Naive thymus-derived CD8-positive, alpha-beta T cell (primary cell): ENCODE results near the gene TNFAIP2. TPM values are rescaled to one million over a fixed set of nuclear protein-coding genes. Genes with fewer than 3 reads are reported as not detected.

Experiments used
- ATAC-seq, 2 donors: fragments of 150-1000 bp; cut with Tn5 transposase in 1 of 2; sonication (Bioruptor Pico), chemical (Tn5 transposase) in 1 of 2; 1 replicate in 1 of 2; 2 replicates in 1 of 2; pipeline ENCODE4 v1.10.0; 2021; ENCODE audit warnings: mild to moderate bottlenecking in 2 of 2, moderate library complexity in 2 of 2
- POLR2A ChIA-PET: fragments of 350-600 bp; sonication (Branson Sonifier 250); formaldehyde crosslinking; loops from one replicate; lab custom pipeline; 2021; ENCODE audit warnings: antibody characterized with exemption; lab: Charles Lee
- DNase-seq, 10 donors: peaks; one replicate each; pipeline versions ENCODE4 v3.0.0 to v3.0.0-alpha.2; 2020 to 2022
- H3K27ac Mint-ChIP-seq, 10 donors: one replicate each; pipeline ENCODE4 v1.8.0; 2020 to 2022; ENCODE audit warnings: mild to moderate bottlenecking in 10 of 10, mixed read lengths in 10 of 10, moderate library complexity in 4 of 10, inconsistent platforms in 1 of 10
- H3K27me3 Mint-ChIP-seq, 5 donors: one replicate each; pipeline ENCODE4 v1.8.0; 2021 to 2022; ENCODE audit warnings: mixed read lengths in 5 of 5
- H3K36me3 Mint-ChIP-seq, 3 donors: one replicate each; pipeline ENCODE4 v1.8.0; 2020 to 2022; ENCODE audit warnings: mixed read lengths in 3 of 3, mild to moderate bottlenecking in 2 of 3, inconsistent platforms in 1 of 3
- H3K4me1 Mint-ChIP-seq, 4 donors: one replicate each; pipeline ENCODE4 v1.8.0; 2021 to 2022; ENCODE audit warnings: mixed read lengths in 4 of 4
- H3K4me3 Mint-ChIP-seq, 10 donors: one replicate each; pipeline ENCODE4 v1.8.0; 2020 to 2022; ENCODE audit warnings: mild to moderate bottlenecking in 10 of 10, mixed read lengths in 10 of 10, moderate library complexity in 6 of 10, inconsistent platforms in 1 of 10
- H3K9me3 Mint-ChIP-seq, 9 donors: one replicate each; pipeline ENCODE4 v1.8.0; 2020 to 2022; ENCODE audit warnings: mixed read lengths in 9 of 9, mild to moderate bottlenecking in 3 of 9, inconsistent platforms in 1 of 9, moderate library complexity in 1 of 9
- polyA plus RNA-seq, 3 donors: library from polyadenylated mRNA; unstranded; fragments of 300-500 nt; fragmentation: Illumina TruSeq; gene quantifications; one replicate each; pipeline ENCODE4 v1.2.3, GENCODE V29; 2021
- total RNA-seq, 8 experiments: library from RNA in 2 of 8; stranded (reverse) in 2 of 8; gene quantifications; one replicate each; pipeline ENCODE4 v1.2.3 and lab custom pipeline; 2021 to 2026

The TNFAIP2 gene
- total and polyA plus RNA-seq, 5 experiments from 2014 or later = 0.55 to 1.0 TPM; not detected in 3

DNA sequence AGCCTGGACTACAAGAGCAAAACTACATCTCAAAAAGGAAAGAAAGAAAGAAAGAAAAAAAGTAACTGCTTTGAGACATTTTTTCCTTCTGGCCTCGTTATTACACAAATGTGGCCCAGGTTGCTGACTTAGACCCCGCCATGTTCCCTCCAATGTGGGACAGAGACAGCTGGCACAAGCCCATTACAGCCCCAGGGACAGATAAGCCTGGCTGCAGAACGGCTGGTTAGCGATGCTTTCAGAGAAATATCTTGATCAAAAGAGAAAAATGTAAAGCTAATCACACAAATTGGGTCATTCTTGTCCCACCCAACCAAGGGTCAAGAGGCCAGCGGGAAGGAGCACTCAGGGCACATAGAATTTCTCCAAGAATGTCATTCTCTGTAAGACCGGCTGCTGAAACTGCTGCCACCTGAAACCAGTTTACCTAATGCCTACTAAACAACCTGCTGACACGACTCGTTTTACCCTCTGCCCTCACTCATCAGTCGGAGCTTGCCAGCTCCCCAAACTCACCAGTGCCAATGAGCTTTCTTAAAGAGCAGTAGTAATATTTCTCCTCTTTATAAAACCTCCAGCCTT is 63.1 kb downstream of the TNFAIP2 start:
- ATAC-seq = no peak
- Mint-ChIP-seq H3K27me3 (peaks cover 25 to 59% (median 51%) of the 10 kb centered on the region in 5 donors), H3K4me1 (peaks cover 5 to 10% (median 6%) of the 10 kb centered on the region in 4 donors), H3K27ac (no peak overlapping the region), H3K9me3 (no peaks in the 10 kb centered on the region), H3K36me3 (no peaks in the 10 kb centered on the region), H3K4me3 (no peak overlapping the region)
- POLR2A ChIA-PET = no interaction called here
- no peak for DNase-seq

Other genes starting within 250 kb of the TNFAIP2 start
- gene AMN, start 200.8 kb upstream of the TNFAIP2 start, total RNA-seq = 10 to 100 TPM; 15.8 to 20.8 TPM
- gene AMN, start 200.8 kb upstream of the TNFAIP2 start, polyA plus RNA-seq = 1 to 10 TPM; 2.3 to 5.6 (median 4.1) TPM
- gene CDC42BPB, start 65.9 kb upstream of the TNFAIP2 start, total RNA-seq = 1 to 10 TPM; 6.2 to 6.3 TPM
- under 1 TPM; 0.20 to 0.73 (median 0.63) TPM for gene CDC42BPB, start 65.9 kb upstream of the TNFAIP2 start, polyA plus RNA-seq
- not detected for gene LBHD2, start 39.3 kb upstream of the TNFAIP2 start, total RNA-seq
- gene LBHD2, start 39.3 kb upstream of the TNFAIP2 start, polyA plus RNA-seq = not detected
- gene EXOC3L4, start 28.7 kb upstream of the TNFAIP2 start, total RNA-seq = not detected
- gene EXOC3L4, start 28.7 kb upstream of the TNFAIP2 start, polyA plus RNA-seq = not detected
- gene EIF5, start 210.8 kb downstream of the TNFAIP2 start, total RNA-seq = 100 to 1,000 TPM; 368 to 375 TPM
- 100 to 1,000 TPM; 283 to 332 (median 317) TPM for gene EIF5, start 210.8 kb downstream of the TNFAIP2 start, polyA plus RNA-seq